GM21390 (cell line): ENCODE data around the gene TSC2.
"Not testable (repeated sequence)": the region's sequence is repeated elsewhere in the genome, so short reads cannot be mapped to it uniquely, and the experiment has no call there.

ENCODE experiments used
- ATAC-seq: cut with Tn5 transposase; IDR thresholded peaks from one replicate; pipeline ENCODE4 v1.9.1; 2021; ENCODE audit not compliant: unreplicated experiment

TSC2 gene

DNA sequence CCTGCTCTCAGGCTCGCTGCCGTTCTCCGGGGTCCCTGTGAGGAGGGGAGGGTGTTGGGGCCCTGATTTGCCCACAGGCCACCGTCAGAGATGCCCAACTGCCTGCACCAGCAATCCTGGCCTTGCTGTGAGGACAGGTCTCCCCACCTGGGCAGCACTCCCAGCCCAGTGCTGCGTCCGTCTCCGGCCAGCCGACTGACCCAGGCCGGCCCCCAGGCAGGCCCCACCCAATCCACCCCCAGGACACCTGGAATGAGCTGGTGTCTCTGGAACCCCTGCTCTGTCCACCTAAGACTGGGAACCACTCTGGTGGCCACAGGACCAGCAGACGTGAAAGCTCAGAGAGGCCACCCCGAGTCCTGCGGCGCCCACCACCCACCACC lies 67.8 kb downstream of the TSC2 start:
- ATAC-seq = no peak

DNA sequence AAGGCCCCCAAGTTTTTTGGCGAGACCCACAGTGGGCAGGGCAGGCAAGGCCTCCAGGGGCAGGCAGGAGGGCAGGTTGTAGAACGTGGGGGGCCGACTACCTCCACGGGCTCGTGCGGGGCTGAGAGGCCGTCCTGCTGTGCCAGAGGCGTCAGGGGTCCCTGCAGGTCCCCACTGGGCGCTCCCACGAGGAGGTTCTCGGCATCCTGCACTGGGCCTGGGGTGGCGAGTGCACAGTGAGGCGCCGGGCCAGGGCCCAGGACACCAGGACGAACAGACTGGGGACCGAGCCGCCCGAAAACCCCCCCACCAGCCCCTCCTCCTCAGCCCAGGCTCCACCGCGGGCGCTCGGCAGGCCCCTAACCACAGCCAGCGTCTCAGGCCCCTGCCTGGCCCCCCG lies 68.6 kb downstream of the TSC2 start:
- not testable (repeated sequence) for ATAC-seq

DNA sequence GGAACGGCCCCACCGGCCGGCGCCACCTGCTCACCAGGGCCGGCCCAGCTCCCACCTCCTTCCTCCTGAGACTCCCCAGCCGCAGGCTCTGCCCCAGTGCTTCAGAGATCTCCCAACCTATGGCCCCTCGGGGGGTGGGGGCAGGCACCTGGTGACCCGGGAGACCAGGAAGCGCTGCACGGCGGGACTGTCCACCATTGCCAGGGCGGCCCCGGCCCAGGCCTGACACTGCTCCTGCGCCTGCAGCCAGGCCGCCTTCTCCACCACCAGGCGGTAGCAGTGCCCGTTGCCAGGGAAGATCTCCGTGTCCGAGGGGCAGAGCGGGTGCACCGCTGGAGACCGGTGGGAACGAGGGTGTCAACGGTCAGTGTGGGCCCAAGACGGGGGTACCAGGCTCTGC lies 69.6 kb downstream of the TSC2 start:
- not testable (repeated sequence) for ATAC-seq

DNA sequence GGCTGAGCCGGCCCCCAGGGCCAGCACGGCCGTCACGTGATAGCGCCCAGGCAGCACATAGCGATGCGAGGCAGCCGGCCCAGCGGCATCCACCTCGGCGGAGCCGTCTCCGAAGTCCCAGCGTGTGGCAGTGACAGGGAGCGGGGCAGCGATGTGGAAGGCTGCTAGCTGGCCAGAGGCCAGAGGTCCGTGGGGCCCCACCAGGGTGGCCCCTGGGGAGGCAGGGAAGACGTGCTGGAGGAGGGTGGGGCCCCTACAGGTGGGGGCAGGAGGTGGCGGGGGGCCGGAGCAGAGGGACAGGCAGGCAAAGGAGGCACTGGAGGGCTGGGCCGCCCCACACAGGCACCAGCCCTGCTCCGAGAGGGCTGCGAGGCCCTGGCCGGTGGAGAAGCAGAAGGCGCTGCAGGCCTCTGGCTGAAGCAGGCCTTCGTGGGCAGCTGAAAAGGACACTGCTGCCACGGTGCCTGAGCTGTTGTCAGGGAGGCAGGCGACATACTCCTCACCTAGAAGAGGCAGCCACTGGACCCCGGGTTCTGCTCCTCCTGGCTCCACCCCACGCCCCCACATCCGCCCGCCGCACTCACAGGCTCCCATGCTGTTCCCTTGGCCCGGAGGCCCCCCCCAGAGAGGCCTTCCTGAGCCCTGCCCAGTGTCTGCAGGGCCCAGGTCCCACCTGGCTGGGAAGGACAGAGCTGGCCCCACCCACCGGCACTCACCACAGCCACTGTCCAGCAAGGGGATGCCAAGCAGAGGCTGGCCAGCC lies 70.4 kb downstream of the TSC2 start:
- ATAC-seq = not testable (repeated sequence)

DNA sequence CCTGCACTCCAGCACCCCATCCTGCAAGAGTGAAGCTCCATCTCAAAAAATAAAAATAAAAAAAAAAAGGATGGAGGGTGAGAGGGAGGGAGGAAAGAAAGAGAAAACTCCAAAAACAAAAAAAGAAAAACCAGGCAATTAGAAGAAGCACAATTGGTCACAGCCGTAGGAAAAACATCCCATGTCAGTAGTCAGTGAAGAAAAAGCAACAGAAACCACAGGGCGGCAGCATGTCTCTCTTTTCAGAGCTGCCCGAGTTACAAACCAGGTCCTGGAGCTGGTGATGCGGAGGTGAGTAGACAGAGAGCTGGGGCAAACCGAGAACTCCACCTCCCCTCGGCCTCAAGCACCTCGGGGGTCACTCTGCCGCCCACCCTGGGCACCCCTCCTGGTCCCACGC lies 73.5 kb downstream of the TSC2 start:
- not testable (repeated sequence) for ATAC-seq

DNA sequence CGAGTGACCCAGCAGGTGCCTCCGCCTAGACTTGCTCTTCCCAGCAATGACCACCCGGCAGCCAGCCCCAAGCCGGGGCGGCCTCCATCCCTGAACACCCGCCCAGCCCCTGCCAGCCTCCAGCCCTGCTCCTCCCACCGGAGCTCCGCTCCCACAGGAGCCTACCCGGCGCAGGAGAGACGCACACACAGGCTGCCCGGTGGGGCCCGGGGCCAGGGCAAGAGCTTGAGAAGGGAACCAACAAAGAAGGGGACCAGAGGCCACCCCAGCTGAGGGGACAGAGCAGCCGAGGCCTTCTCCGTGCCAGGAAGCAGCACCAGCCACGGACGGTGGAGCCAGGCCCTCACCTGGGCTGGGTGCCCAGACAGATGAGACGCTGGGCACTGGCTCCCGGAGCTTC lies 74.1 kb downstream of the TSC2 start:
- ATAC-seq = no peak

DNA sequence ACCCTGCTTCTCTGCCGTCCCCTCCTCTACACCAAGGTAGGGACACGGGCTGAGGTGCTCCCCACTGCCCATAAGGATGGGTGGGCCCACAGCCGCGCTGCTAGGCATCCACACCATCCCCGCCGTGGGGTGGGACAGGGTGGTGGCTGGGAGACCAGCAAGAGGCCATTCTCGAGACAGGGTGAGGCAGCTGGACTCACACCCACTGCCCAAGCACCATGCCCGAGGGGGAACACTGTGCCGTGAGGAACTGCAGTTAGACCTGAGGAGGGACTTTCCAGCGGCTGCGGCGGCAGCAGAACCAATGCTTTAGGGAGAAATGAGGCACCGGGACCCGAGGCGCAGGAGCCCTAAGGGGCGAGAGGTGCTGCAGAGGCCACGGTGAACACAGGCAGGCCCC lies 74.6 kb downstream of the TSC2 start:
- ATAC-seq = no peak

DNA sequence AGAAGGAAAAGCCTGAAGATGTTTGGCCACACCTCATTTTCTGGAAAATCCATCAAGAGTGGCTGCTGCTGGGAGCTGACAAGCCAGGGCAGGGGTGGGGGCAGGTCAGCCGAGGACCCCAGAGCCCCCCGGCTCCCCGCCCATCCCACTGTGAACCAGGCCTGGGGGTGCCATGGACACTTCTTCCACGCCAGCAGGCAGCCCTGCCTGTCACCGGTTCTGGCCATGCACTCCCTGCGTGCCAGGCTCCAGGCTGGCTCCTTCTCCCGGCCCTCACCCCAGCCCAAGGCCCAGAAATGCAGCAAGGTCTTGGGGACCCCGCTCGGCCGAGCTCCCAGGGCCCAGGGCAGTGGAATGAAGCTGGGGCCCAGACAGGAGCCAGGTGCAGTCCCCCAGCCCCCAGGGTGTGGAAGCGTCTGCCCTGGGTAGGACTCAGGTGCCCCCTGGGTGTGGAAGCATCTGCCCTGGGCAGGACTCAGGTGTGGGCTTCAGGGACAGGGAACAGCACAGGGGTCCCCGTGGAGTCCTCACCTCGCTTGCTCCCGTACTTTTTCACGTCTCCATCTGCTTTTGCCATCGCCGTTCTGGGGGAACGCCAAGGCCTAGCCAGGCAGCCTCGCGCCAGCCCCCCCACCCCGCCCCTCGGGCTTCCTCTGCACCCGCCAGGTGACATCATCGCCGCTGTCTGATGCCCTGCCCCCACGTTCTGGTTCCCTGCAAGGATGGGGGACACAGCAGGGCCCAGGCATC lies 75.3 kb downstream of the TSC2 start:
- ATAC-seq = not testable (repeated sequence)

DNA sequence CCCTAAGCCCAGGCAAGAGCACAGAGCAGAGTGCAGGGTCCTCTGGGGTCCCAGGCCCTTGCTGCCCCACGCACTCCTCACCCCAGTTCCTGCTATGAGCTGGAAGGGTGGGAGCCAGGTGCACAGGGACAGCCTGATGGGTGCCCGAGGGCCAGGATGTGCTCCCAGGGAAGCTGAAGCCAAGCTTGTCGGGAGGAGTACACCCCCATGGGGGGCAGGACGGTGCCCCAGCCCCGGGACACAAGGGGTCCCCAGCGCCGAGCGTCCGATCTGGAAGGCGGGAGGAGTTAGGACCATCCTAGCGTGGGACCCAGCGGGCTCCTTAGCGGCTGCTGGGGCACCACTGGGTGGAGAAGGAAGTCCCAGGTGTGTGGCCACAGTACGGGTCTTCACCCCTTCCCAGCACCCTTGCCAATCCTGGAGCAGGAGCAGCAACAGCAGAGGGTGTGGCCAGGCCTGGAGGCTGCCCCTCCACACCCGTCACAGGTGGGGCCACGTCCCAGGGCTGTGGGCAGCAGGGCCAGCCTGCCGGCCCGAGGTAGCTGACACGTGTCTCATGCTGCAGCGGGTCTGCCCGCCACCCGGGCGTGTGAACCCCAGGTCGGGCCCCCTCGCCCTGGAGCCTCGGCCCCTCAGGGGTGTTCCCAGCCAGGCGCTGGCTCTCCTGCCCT lies 76.1 kb downstream of the TSC2 start:
- not testable (repeated sequence) for ATAC-seq

DNA sequence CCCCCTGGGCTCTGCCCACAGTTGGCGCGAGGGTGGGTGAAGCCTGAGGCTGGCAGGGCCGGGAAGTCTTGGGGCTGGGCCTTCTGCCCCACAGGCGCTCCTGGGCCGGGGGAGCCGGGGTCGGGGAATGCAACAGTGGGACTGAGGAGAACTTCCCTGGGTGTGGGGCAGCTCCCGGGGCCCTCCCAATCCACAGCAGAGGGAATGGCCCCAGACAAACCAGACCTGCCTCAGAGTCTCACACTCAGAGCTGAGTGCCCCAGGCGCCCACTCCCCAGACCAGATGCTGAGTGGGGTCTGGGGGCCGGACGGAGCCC lies 76.5 kb downstream of the TSC2 start:
- not testable (repeated sequence) for ATAC-seq

DNA sequence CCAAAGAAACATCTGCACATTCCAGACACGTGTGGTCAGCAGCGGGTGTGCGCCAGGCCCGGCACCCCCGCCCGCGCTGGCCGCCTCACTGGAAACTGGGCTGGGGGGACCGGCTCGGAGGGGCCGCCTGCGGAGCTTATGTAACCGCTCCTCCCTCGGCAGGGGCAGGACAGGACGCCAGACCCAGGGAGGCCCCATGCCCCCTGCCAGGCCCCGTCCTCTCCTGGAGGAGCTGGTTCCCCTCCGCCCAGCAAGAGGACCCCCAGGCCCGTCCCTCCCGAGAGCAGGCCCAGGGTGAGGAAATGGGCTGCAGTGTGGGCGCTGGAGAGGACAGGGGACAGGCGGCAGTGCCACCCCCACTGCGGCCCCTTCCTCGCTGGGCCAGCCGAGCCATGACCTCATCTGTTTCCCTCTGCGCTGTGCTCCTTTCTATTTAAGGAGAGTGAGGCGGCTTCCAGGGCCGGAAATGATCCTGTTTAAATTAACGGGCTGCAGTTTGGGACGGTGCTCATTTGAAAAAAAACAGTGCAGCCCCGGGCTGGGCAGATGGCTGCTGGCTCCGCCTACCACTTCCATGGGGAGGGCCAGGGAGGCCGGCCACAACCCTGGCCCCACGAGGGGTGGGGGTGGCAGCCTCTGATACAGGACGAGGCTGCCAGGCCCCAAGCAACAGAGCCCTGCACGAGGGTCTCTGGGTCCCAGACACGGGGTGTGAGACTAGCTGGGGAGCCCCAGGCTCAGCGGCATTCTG lies 77.1 kb downstream of the TSC2 start:
- ATAC-seq = not testable (repeated sequence)

DNA sequence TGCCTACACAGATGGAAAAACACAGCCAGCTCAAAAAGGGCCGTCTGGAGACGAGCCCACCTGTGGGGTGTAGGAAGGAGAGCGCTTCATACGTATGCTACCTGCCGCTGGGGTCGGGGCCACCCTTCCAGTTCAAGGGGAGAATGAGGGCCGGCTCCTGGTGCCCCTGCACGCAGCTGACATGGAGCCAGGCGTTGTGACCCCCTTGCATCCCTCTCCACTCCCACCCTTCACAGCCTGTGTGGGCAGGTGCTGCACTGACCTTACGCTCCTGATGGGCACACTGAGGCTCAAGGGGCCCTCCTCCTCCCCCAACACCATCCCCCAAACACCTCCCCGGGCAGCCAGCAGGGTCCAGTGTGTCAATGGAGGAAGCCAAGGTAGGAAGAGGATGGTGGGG lies 77.8 kb downstream of the TSC2 start:
- ATAC-seq = not testable (repeated sequence)

DNA sequence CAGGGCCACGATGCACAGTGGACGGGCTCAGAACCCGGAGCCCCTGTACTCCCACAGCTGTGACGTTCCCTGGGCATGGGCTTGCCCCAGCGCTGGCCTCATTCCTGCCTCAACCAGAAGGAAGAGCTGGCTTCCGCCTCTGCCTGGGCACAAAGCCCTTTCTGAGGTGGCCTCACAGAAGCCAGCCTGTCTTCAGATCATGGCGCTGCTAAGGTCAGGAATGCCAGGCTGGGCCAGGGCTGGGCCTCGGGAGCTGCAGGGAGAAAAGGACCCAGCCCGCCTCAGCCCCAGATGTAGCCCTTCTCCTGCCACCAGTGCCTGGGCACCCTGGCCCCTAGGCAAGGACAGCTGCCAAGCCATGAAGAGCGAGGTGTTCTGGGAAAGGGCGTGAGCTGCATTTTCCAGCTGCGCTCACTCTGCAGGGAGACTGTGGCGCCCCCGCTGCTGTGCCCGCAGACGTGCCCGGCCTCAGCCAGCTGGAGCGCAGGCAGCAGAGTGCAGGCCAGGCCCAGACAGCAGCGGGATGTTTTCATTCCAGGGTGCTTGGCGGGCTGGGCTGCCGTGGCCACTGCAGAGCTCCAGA lies 78.5 kb downstream of the TSC2 start:
- ATAC-seq = not testable (repeated sequence)

DNA sequence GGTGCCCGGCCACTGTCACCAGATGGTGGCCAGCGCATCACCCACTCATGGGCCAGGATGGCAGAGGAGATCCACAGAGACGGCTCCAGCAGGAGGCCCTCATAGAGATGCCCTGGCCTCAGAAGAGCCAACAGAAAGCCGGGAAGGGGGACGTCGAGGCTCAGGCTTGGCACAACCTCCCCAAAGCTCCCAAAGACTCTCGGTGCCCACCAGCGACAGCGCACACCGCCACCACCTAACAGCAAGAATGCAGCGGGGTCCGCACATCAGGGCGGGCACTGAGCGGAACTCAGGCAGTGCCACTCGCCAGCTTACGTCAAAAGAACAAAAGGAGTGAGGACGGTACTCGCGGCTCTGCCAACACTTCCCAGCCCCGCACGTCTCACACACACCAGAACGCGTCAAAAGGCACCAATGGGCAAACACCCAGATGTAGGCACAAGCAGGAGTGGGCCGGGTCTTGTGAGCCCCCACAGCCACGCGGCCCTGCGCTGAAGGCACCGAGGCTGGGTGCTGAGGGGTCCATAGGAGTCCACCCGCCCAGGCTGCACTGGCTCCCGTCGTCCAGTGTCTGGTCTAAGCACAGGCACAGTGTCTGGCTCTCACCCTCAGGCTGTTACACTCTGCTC lies 79.3 kb downstream of the TSC2 start:
- ATAC-seq = not testable (repeated sequence)

DNA sequence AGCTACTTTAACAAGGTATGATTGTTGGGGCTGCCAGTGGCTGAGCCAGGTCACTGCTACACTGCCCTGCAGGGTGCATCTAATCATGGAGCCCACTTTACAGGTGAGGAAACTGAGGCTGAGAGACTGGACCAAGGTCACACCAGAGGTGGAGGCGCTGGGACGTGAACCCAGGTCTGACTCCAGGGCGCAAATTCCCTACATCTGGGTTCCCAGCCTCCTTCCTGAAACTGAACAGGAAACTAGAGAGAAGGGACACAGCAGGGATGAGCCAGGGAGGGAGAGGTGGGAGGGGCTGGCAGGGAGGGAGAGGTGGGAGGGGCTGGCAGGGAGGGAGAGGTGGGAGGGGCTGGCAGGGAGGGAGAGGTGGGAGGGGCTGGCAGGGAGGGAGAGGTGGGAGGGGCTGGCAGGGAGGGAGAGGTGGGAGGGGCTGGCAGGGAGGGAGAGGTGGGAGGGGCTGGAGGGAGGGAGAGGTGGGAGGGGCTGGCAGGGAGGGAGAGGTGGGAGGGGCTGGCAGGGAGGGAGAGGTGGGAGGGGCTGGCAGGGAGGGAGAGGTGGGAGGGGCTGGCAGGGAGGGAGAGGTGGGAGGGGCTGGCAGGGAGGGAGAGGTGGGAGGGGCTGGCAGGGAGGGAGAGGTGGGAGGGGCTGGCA lies 80.0 kb downstream of the TSC2 start:
- not testable (repeated sequence) for ATAC-seq

DNA sequence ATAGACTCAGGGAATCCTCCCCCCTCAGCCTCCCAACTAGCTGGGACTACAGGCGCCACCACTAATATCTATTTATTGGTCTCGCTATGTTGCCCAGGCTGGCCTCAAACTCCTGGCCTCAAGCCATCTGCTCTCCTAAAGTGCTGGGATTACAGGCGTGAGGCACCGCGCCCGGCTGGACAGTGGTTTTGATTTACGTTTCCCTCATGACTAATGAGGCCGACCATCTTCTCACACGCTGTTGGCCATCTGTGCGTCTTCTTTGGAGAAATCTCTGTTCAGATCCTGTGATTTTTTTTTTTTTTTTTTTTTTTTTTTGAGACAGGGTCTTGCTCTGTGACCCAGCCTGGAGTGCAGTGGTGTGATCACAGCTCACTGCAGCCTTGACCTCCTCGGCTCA lies 81.5 kb downstream of the TSC2 start:
- not testable (repeated sequence) for ATAC-seq

DNA sequence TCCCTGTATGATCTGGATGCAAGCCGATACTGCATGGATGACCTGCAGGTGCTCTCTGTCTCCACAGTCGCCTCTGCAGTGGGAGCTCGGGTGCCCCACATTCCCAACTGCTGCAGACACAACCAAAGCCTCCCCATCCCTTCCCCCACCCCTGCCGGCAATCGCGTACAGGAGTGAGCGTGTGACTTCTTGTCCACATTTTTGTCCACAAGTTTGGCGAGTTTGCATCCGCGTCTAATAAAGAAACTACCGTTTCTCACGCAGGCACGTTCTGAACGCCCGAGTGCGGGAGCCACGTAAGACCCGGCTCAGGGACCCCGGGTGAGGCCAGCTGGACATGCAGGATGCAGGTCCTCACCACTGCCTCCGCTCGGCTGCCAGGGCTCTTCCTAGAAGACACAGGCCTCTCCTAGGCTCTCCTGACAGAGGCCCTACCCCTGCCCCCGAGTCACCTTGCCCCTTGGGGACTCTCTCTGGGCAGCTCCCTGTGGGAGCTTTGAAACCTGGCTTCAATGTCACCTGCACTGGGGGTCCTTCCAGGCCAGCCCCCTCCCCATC lies 82.2 kb downstream of the TSC2 start:
- not testable (repeated sequence) for ATAC-seq

DNA sequence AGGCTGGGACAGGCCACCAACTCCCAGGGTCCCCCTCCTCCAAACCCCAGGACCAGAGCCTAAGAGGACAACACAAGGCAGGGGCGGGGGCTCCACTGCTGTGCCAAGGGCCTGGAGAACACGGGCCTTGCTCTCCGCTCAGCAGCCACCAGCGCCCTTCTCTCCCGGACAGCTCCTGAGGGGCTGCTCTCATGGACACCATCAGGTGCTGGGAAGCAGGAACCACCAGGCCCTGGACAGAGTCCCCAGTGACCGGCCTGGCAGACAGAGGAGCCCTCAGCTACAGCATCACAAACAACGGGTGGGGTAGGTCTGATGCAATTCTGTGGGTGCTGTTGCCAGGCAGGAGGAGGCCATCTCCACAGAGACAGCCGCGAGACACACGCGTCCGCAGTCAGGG lies 86.0 kb downstream of the TSC2 start:
- not testable (repeated sequence) for ATAC-seq

DNA sequence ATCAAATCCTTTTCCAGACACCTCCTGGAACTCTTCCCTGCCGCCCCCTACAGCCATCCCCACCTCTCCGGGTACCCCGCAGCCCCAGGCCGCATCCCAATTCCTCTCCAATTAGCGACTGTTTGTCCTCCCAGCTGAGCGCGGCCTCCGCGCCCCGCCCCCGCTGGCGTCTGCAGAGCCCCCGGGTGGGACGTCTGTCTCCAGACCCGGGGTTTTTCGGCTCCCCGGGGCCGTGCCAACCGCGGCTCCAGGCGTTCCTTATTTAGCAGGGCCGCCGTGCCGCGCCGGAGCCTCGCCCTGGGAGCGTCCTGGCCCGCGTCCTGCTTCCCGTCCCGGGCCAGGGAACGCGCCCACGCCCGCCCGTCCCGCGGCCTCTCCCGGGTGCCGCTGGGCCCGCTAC lies 87.3 kb downstream of the TSC2 start:
- not testable (repeated sequence) for ATAC-seq
